Colonic mucosa (tissue), 4 donors: ENCODE data around the gene HNRNPUL2. TPM values are rescaled to one million over a fixed set of nuclear protein-coding genes. Genes with fewer than 3 reads are reported as not detected.

Experiments
- DNase-seq: peaks from one replicate; pipeline ENCODE4 v3.0.0-alpha.2; 2020
- H3K27ac ChIP-seq: fragments of 200-600 bp; one replicate; pipeline ENCODE4 v1.8.0; 2021
- H3K27me3 ChIP-seq: fragments of 200-600 bp; one replicate; pipeline ENCODE4 v1.8.0; 2021
- H3K36me3 ChIP-seq: fragments of 200-600 bp; one replicate; pipeline ENCODE4 v1.8.0; 2021
- H3K4me1 ChIP-seq: fragments of 200-600 bp; one replicate; pipeline ENCODE4 v1.8.0; 2021; ENCODE audit warnings: mild to moderate bottlenecking
- H3K4me3 ChIP-seq: fragments of 200-600 bp; one replicate; pipeline ENCODE4 v1.8.0; 2021
- H3K9ac ChIP-seq, 2 donors: one replicate each; pipeline ENCODE4 v1.7.0; 2013; ENCODE audit warnings: control low read depth in 2 of 2, low read depth in 2 of 2, low read length in 2 of 2
- H3K9me3 ChIP-seq: fragments of 200-600 bp; one replicate; pipeline ENCODE4 v1.8.0; 2021
- CTCF ChIP-seq: fragments of 200-600 bp; IDR thresholded peaks from one replicate; pipeline ENCODE4 v1.8.0; 2022; ENCODE audit warnings: antibody characterized with exemption, mild to moderate bottlenecking
- intact Hi-C: fragments of 100-400 bp; cut with DNase I; formaldehyde crosslinking; loops from one replicate; pipeline ENCODE4 v1.14.1; 2022
- total RNA-seq, 2 donors: library from RNA; stranded (reverse); fragmentation: NEBNext Ultra II Directional in 1 of 2; extraction: Animal tissue kit (Norgen Biotek cat#: 25700) in 1 of 2; gene quantifications; one replicate each; pipeline ENCODE4 v1.2.1, GENCODE V29; 2021
- donor health status: healthy.
- donor health status: DM: no; HTN: no; CAD: no.
- donor health status: DM: no; HTN: no; CAD: no.

Gene HNRNPUL2
- total RNA-seq, 2 donors from 2014 or later: 50.5 to 59.3 TPM

GRCh38 chr11:62724171-62724570 is 3.1 kb downstream of the HNRNPUL2 start:
- intact Hi-C loops: no loop called here
- H3K9me3 ChIP-seq: no peaks in the 10 kb centered on the region
- TF ChIP-seq CTCF: no peak
- no peak for DNase-seq
- H3K27ac ChIP-seq: no peak overlapping the region
- peaks cover 26% of the 10 kb centered on the region for H3K36me3 ChIP-seq
- H3K27me3 ChIP-seq: no peaks in the 10 kb centered on the region
- no peaks in the 10 kb centered on the region for H3K4me1 ChIP-seq
- no peak overlapping the region for H3K4me3 ChIP-seq
- H3K9ac ChIP-seq: no peak overlapping the region

- Histone ChIP-seq H3K4me1 (no peaks in the 10 kb centered on the region), H3K9ac (no peak overlapping the region), H3K27me3 (no peaks in the 10 kb centered on the region), H3K36me3 (peaks cover 36% of the 10 kb centered on the region), H3K27ac (no peak overlapping the region), H3K4me3 (no peak overlapping the region), H3K9me3 (no peaks in the 10 kb centered on the region)
- TF ChIP-seq CTCF: no peak
- intact Hi-C loops: no loop called here
- DNase-seq: no peak
Measured at GRCh38 chr11:62721994-62722393, 5.3 kb downstream of the HNRNPUL2 start.

- no peak overlapping the region for H3K4me3 ChIP-seq
- no peak for TF ChIP-seq CTCF
- H3K36me3 ChIP-seq: peaks cover 51% of the 10 kb centered on the region
- no peak overlapping the region for H3K9ac ChIP-seq
- no peak for DNase-seq
- no peaks in the 10 kb centered on the region for H3K4me1 ChIP-seq
- intact Hi-C loops: loop anchor here (10.0 kb wide), 1 partner anchor 45 kb away; the partner anchor contains the start of gene POLR2G
- H3K9me3 ChIP-seq: no peaks in the 10 kb centered on the region
- H3K27ac ChIP-seq: no peak overlapping the region
- H3K27me3 ChIP-seq: no peaks in the 10 kb centered on the region
Measured at GRCh38 chr11:62719302-62719978, 7.8 kb downstream of the HNRNPUL2 start.

- Histone ChIP-seq H3K27me3 (no peaks in the 10 kb centered on the region), H3K4me3 (no peak overlapping the region), H3K27ac (no peak overlapping the region), H3K9ac (no peak overlapping the region), H3K9me3 (no peaks in the 10 kb centered on the region), H3K4me1 (no peaks in the 10 kb centered on the region), H3K36me3 (peaks cover 35% of the 10 kb centered on the region)
- DNase-seq: no peak
- no peak for TF ChIP-seq CTCF
- intact Hi-C loops: loop anchor here (10.0 kb wide), 1 partner anchor 48 kb away; the partner anchor contains the start of gene POLR2G
Measured at GRCh38 chr11:62716816-62717215, 10.4 kb downstream of the HNRNPUL2 start.

- Histone ChIP-seq H3K27me3 (no peaks in the 10 kb centered on the region), H3K4me1 (no peaks in the 10 kb centered on the region), H3K27ac (no peak overlapping the region), H3K4me3 (no peak overlapping the region), H3K9me3 (no peaks in the 10 kb centered on the region), H3K36me3 (peaks cover 29% of the 10 kb centered on the region), H3K9ac (no peak overlapping the region)
- intact Hi-C loops: loop anchor here (10.0 kb wide), 1 partner anchor 49 kb away; the partner anchor contains the start of gene POLR2G
- no peak for DNase-seq
- TF ChIP-seq CTCF: no peak
Measured at GRCh38 chr11:62716206-62716605, 11.1 kb downstream of the HNRNPUL2 start.
